NCI-H82 treated with DMSO at 0.1 percent for 48 hours (cell line): Measurements from ENCODE around the gene STK32A.

Source experiments
- DNase-seq: peaks from one replicate; lab custom pipeline; 2025; ENCODE audit not compliant: unreplicated experiment; lab: John Stamatoyannopoulos, UW

Gene STK32A

GRCh38 chr5:147413266-147413665 lies 178.4 kb downstream of the STK32A start:
- DNase-seq, result no peak

- DNase-seq, result no peak
Measured at GRCh38 chr5:147415651-147416050, 180.8 kb downstream of the STK32A start.

- no peak for DNase-seq
Measured at GRCh38 chr5:147417135-147417813, 182.4 kb downstream of the STK32A start.

GRCh38 chr5:147418613-147419012 lies 183.8 kb downstream of the STK32A start:
- DNase-seq, result no peak

- DNase-seq, result no peak
Measured at GRCh38 chr5:147426640-147427327, 192.0 kb downstream of the STK32A start.

GRCh38 chr5:147427521-147428401 lies 192.9 kb downstream of the STK32A start:
- DNase-seq, result no peak

DNA sequence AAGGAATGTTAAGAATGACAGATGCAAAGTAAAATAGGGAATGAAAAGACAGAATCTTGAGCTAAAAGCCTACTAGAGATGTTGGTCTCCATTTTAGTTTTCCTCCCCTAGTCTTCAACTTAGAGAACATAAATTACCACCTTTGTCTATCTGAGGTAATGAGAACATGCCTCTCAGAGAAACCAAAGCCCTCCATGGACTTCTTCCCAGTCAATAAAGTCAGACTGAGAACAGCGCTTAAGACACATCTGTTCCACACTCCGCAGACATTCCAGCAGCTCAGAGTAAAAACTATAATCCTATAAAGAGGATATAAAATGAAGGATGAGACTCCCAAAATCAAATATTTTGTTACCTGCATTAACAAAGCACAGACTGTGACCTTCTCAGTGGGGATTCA lies 195.8 kb downstream of the STK32A start:
- DNase-seq, result peak; percentile 90

GRCh38 chr5:147431586-147431985 lies 196.8 kb downstream of the STK32A start:
- no peak for DNase-seq

DNA sequence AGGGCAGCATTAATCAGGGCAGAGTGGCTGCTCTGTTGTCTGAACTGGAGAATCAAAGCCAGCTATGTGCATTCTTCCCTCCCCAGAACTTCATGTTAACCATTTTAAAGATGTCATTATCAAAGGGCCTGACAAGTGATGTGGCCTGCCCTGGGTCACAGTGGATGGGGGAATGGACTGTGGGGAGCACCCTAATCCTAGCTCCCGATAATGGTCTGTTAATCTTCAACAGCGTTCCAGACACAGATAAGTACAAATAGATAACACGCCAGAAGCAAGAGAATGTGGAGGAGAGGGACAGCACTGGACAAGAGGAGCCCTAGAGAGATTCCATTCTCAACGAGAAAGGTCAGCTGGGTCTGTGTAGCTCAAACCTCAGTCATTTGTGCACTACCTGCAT lies 197.5 kb downstream of the STK32A start:
- no peak for DNase-seq

DNA sequence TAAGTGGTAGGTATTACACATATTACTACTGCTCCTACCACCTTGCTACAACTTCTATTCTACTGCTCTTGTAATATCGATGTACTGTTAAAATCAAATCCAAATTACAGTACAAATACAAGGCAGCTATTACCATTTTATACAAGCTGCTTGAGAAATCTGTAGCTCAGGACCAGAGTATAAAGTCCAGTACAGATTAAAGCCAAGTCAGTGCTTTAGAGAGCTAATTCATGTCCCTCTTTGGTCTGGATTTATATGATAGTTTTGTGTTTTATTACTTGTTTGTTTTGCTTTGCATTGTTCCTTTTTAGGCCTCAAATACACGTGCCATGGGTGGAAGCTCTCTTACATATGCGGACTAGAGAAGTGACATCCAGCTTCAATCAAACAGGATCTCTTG lies 199.2 kb downstream of the STK32A start:
- no peak for DNase-seq

DNA sequence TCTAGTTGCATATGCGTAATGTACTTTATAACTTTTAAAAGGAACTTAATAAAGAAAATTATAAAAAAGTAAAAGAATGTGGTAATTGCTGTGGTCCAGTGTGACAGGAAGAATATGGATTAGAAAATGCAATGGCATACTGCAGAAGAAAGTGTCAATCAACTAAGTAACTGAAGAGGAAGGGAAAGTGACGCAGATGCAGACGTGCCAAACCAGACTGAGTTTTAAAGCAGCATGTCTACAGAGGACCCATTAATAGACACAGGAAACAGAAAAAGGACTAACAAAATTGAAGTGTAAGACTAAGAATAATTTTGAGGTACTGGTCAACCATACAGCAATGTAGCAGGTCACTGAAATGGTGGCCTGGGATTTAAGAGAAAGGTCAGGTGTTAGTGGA lies 201.8 kb downstream of the STK32A start:
- no peak for DNase-seq

- no peak for DNase-seq
Measured at GRCh38 chr5:147437161-147437596, 202.4 kb downstream of the STK32A start.
